HEK293T (cell line): ENCODE measurements around the gene OSTC.
"Not testable (repeated sequence)": the region's sequence is repeated elsewhere in the genome, so short reads cannot be mapped to it uniquely, and the experiment has no call there.

Source experiments
- CTCF ChIA-PET: fragments of 350-600 bp; formaldehyde crosslinking; extraction: SDS; loops from one replicate; lab custom pipeline; 2021; ENCODE audit warnings: antibody characterized with exemption, inconsistent platforms; lab: Yijun Ruan, JAX
- POLR2A ChIA-PET: fragments of 350-600 bp; formaldehyde crosslinking; extraction: SDS; loops from one replicate; lab custom pipeline; 2020; ENCODE audit warnings: antibody characterized with exemption, inconsistent platforms; lab: Yijun Ruan, JAX
- DNase-seq: peaks from one replicate; pipeline ENCODE4 v3.0.0; 2012; ENCODE audit warnings: mixed read lengths; ENCODE audit errors: extremely low spot score
- ARNT ChIP-seq: fragments of 450-650 bp; IDR thresholded peaks from 2 replicates; pipeline ENCODE4 v1.6.1; 2017; ENCODE audit warnings: mild to moderate bottlenecking
- BHLHE40 ChIP-seq: fragments of 450-650 bp; IDR thresholded peaks from 2 replicates; pipeline ENCODE4 v1.6.1; 2016; ENCODE audit warnings: mild to moderate bottlenecking, moderate library complexity, borderline replicate concordance
- CTBP1 ChIP-seq: fragments of 450-650 bp; IDR thresholded peaks from 2 replicates; pipeline ENCODE4 v1.6.1; 2016; ENCODE audit warnings: borderline replicate concordance
- ELF4 ChIP-seq: fragments of 450-650 bp; IDR thresholded peaks from 2 replicates; pipeline ENCODE4 v1.6.1; 2017; ENCODE audit warnings: antibody characterized with exemption
- FOXA1 ChIP-seq: fragments of 450-650 bp; IDR thresholded peaks from 2 replicates; pipeline ENCODE4 v1.6.1; 2016; ENCODE audit warnings: mild to moderate bottlenecking
- FOXK2 ChIP-seq: fragments of 450-650 bp; IDR thresholded peaks from 2 replicates; pipeline ENCODE4 v1.6.1; 2016; ENCODE audit warnings: mild to moderate bottlenecking
- FOXM1 ChIP-seq: fragments of 450-650 bp; IDR thresholded peaks from 2 replicates; pipeline ENCODE4 v1.6.1; 2017; ENCODE audit warnings: mild to moderate bottlenecking, borderline replicate concordance
- HDGF ChIP-seq: fragments of 450-650 bp; IDR thresholded peaks from 2 replicates; pipeline ENCODE4 v1.6.1; 2017; ENCODE audit warnings: antibody characterized with exemption, borderline replicate concordance
- L3MBTL2 ChIP-seq: fragments of 450-650 bp; conservative IDR thresholded peaks from 2 replicates; pipeline ENCODE4 v1.6.1; 2016; ENCODE audit warnings: mild to moderate bottlenecking
- LEF1 ChIP-seq: fragments of 450-650 bp; IDR thresholded peaks from 2 replicates; pipeline ENCODE4 v1.6.1; 2017; ENCODE audit warnings: mild to moderate bottlenecking, borderline replicate concordance
- NFRKB ChIP-seq: fragments of 450-650 bp; IDR thresholded peaks from 2 replicates; pipeline ENCODE4 v1.6.1; 2016; ENCODE audit warnings: mild to moderate bottlenecking, moderate library complexity
- PKNOX1 ChIP-seq: fragments of 450-650 bp; IDR thresholded peaks from 2 replicates; pipeline ENCODE4 v1.6.1; 2016
- SP1 ChIP-seq: fragments of 450-650 bp; IDR thresholded peaks from 2 replicates; pipeline ENCODE4 v1.6.1; 2017
- SUZ12 ChIP-seq: fragments of 450-650 bp; IDR thresholded peaks from 2 replicates; pipeline ENCODE4 v1.6.1; 2016; ENCODE audit warnings: mild to moderate bottlenecking
- TARDBP ChIP-seq: fragments of 450-650 bp; IDR thresholded peaks from 2 replicates; pipeline ENCODE4 v1.6.1; 2016
- ZNF384 ChIP-seq: fragments of 450-650 bp; IDR thresholded peaks from 2 replicates; pipeline ENCODE4 v1.6.1; 2016

Gene OSTC

GRCh38 chr4:108703966-108704365 is 53.6 kb downstream of the OSTC start:
- no peak for DNase-seq
- ChIA-PET CTCF (no interaction called here), POLR2A (no interaction called here)
- TF ChIP-seq HDGF (no peak), BHLHE40 (no peak), ARNT (no peak), CTBP1 (no peak), L3MBTL2 (no peak), FOXA1 (no peak), ZNF384 (no peak), ELF4 (no peak), PKNOX1 (no peak), SP1 (no peak), LEF1 (no peak)

- ChIA-PET POLR2A (interaction anchor here (0.6 kb wide), 1 partner anchor 400 kb away, joined by 3 read pairs; no protein-coding TSS in a partner anchor), CTCF (interaction anchor here (1.4 kb wide), 1 partner anchor 17 kb away, joined by 3 read pairs; no protein-coding TSS in a partner anchor)
- TF ChIP-seq FOXA1 (no peak), L3MBTL2 (no peak), FOXM1 (no peak), CTBP1 (no peak), NFRKB (no peak), SUZ12 (no peak), PKNOX1 (no peak)
- no peak for DNase-seq
Observed at GRCh38 chr4:108706289-108706688, 55.9 kb downstream of the OSTC start.

GRCh38 chr4:108709234-108709633 is 58.8 kb downstream of the OSTC start:
- CTCF ChIA-PET, result no interaction called here
- TF ChIP-seq TARDBP (no peak), FOXM1 (no peak), ELF4 (no peak), ARNT (no peak), LEF1 (no peak), CTBP1 (no peak), BHLHE40 (no peak), ZNF384 (no peak), SP1 (no peak), PKNOX1 (no peak)
- POLR2A ChIA-PET, result no interaction called here
- no peak for DNase-seq

GRCh38 chr4:108709722-108710121 is 59.3 kb downstream of the OSTC start:
- TF ChIP-seq SUZ12 (no peak), FOXK2 (no peak), CTBP1 (no peak), HDGF (no peak), FOXA1 (no peak), L3MBTL2 (no peak), PKNOX1 (no peak), FOXM1 (no peak), LEF1 (no peak), ELF4 (no peak), BHLHE40 (no peak), SP1 (no peak), TARDBP (no peak), NFRKB (no peak), ARNT (no peak), ZNF384 (no peak)
- POLR2A ChIA-PET, result no interaction called here
- DNase-seq, result no peak
- CTCF ChIA-PET, result no interaction called here

GRCh38 chr4:108710578-108710977 is 60.2 kb downstream of the OSTC start:
- CTCF ChIA-PET, DNase-seq, POLR2A ChIA-PET: not testable (repeated sequence)

- TF ChIP-seq BHLHE40 (no peak), SP1 (no peak)
- no peak for DNase-seq
- ChIA-PET POLR2A (no interaction called here), CTCF (no interaction called here)
Observed at GRCh38 chr4:108714880-108715279, 64.5 kb downstream of the OSTC start.

GRCh38 chr4:108716340-108716739 is 65.9 kb downstream of the OSTC start:
- DNase-seq, result no peak
- TF ChIP-seq SUZ12 (no peak), ARNT (no peak), FOXM1 (no peak), CTBP1 (no peak), NFRKB (no peak), SP1 (no peak), PKNOX1 (no peak), FOXK2 (no peak), L3MBTL2 (no peak), TARDBP (no peak), LEF1 (no peak)
- ChIA-PET POLR2A (no interaction called here), CTCF (no interaction called here)
